GM23338 (cell line): ENCODE measurements around the gene GRIA1. TPM values are rescaled to one million over a fixed set of nuclear protein-coding genes. Genes with fewer than 3 reads are reported as not detected.

Experiments
- ATAC-seq: fragments of 200-7000 bp; cut with Tn5 transposase; 3 replicates; pipeline ENCODE4 v1.9.1; 2020
- DNase-seq: peaks from one replicate; pipeline ENCODE4 v3.0.0-alpha.2; 2015; ENCODE audit warnings: low spot score
- H2AFZ ChIP-seq: fragments of 200-600 bp; sonication (generic); 2 replicates; pipeline ENCODE4 v1.8.0; 2016; ENCODE audit warnings: antibody characterized with exemption, mild to moderate bottlenecking, moderate library complexity
- H3F3A ChIP-seq: fragments of 200-600 bp; sonication (generic); replicated peaks from 2 replicates; pipeline ENCODE4 v1.8.0; 2017; ENCODE audit warnings: antibody characterized with exemption, mixed run types, low read depth
- H3K27ac ChIP-seq: fragments of 200-600 bp; sonication (generic); 2 replicates; pipeline ENCODE4 v1.6.1; 2016; ENCODE audit warnings: low read depth
- H3K27me3 ChIP-seq: fragments of 200-600 bp; sonication (generic); 2 replicates; pipeline ENCODE4 v1.8.0; 2016; ENCODE audit warnings: mild to moderate bottlenecking, mixed run types, moderate library complexity; ENCODE audit not compliant: insufficient read depth
- H3K36me3 ChIP-seq: fragments of 200-600 bp; sonication (generic); 2 replicates; pipeline ENCODE4 v1.8.0; 2016; ENCODE audit warnings: mild to moderate bottlenecking; ENCODE audit not compliant: insufficient read depth
- H3K4me1 ChIP-seq: fragments of 200-600 bp; sonication (generic); 2 replicates; pipeline ENCODE4 v1.8.0; 2016; ENCODE audit warnings: mild to moderate bottlenecking, moderate library complexity; ENCODE audit not compliant: insufficient read depth
- H3K4me2 ChIP-seq: fragments of 200-600 bp; sonication (generic); 2 replicates; pipeline ENCODE4 v1.7.1; 2017; ENCODE audit warnings: mixed run types
- H3K4me3 ChIP-seq: fragments of 200-600 bp; sonication (generic); 2 replicates; pipeline ENCODE4 v1.6.1; 2016; ENCODE audit warnings: mixed run types
- H3K79me2 ChIP-seq: fragments of 200-600 bp; sonication (generic); replicated peaks from 2 replicates; pipeline ENCODE4 v1.8.0; 2017; ENCODE audit warnings: mild to moderate bottlenecking; ENCODE audit not compliant: insufficient read depth
- H3K9me2 ChIP-seq: fragments of 200-600 bp; sonication (generic); 2 replicates; pipeline ENCODE4 v1.8.0; 2017; ENCODE audit not compliant: insufficient read depth
- H4K20me1 ChIP-seq: fragments of 200-600 bp; sonication (generic); replicated peaks from 2 replicates; pipeline ENCODE4 v1.8.0; 2017; ENCODE audit warnings: mild to moderate bottlenecking; ENCODE audit not compliant: insufficient read depth
- H3K27ac Mint-ChIP-seq: 2 replicates; pipeline ENCODE4 v1.8.0; 2020; ENCODE audit warnings: inconsistent platforms, mild to moderate bottlenecking, moderate library complexity, mixed read lengths
- H3K27me3 Mint-ChIP-seq: 3 replicates; pipeline ENCODE4 v1.8.0; 2022; ENCODE audit warnings: low read depth, mild to moderate bottlenecking, moderate library complexity, mixed read lengths, inconsistent platforms; ENCODE audit not compliant: insufficient read depth, poor library complexity
- H3K36me3 Mint-ChIP-seq: 3 replicates; pipeline ENCODE4 v1.8.0; 2021; ENCODE audit warnings: low read depth, mild to moderate bottlenecking, inconsistent platforms, moderate library complexity, mixed read lengths
- H3K4me1 Mint-ChIP-seq: 3 replicates; pipeline ENCODE4 v1.8.0; 2020; ENCODE audit warnings: mild to moderate bottlenecking, inconsistent platforms, mixed read lengths
- H3K4me3 Mint-ChIP-seq: 3 replicates; pipeline ENCODE4 v1.8.0; 2021; ENCODE audit warnings: moderate library complexity, mild to moderate bottlenecking, inconsistent platforms, mixed read lengths
- H3K9me3 Mint-ChIP-seq: 3 replicates; pipeline ENCODE4 v1.8.0; 2020; ENCODE audit warnings: moderate library complexity, mild to moderate bottlenecking, inconsistent platforms, mixed read lengths
- CREB1 ChIP-seq: fragments of 250-450 bp; sonication (Bioruptor Pico); IDR thresholded peaks from 2 replicates; pipeline ENCODE4 v1.5.0; 2020; ENCODE audit warnings: low read depth, mild to moderate bottlenecking, moderate library complexity
- CTCF ChIP-seq, 2 experiments: fragments of 200-600 bp in 1 of 2; sonication (generic) in 1 of 2; conservative IDR thresholded peaks; 2 replicates each; pipeline versions ENCODE4 v1.5.1 to v1.6.1; 2016 to 2017; ENCODE audit warnings: antibody characterized with exemption in 2 of 2, low read depth in 2 of 2, mild to moderate bottlenecking in 2 of 2, moderate library complexity in 1 of 2
- EZH2 ChIP-seq: fragments of 200-600 bp; sonication (generic); IDR thresholded peaks from one replicate; pipeline ENCODE4 v1.8.0; 2017; ENCODE audit warnings: antibody characterized with exemption, mild to moderate bottlenecking, low read depth; ENCODE audit not compliant: unreplicated experiment
- JUNB ChIP-seq: IDR thresholded peaks from one replicate; pipeline ENCODE4 v1.6.1; 2016; ENCODE audit warnings: antibody characterized with exemption; ENCODE audit not compliant: unreplicated experiment
- NANOG ChIP-seq: IDR thresholded peaks from 2 replicates; pipeline ENCODE4 v1.6.1; 2016; ENCODE audit warnings: antibody characterized with exemption, borderline replicate concordance
- REST ChIP-seq: IDR thresholded peaks from one replicate; pipeline ENCODE4 v1.6.1; 2018; ENCODE audit warnings: antibody characterized with exemption; ENCODE audit not compliant: unreplicated experiment
- STAT1 ChIP-seq: IDR thresholded peaks from one replicate; pipeline ENCODE4 v1.6.1; 2016; ENCODE audit warnings: antibody characterized with exemption; ENCODE audit not compliant: unreplicated experiment
- ZNF114 ChIP-seq: fragments of 250-450 bp; sonication (Bioruptor Pico); IDR thresholded peaks from 2 replicates; pipeline ENCODE4 v1.5.0; 2020; ENCODE audit warnings: mild to moderate bottlenecking, moderate library complexity
- ZNF331 ChIP-seq: fragments of 250-450 bp; sonication (Bioruptor Pico); IDR thresholded peaks from 2 replicates; pipeline ENCODE4 v1.5.0; 2020; ENCODE audit warnings: low read depth, mild to moderate bottlenecking, moderate library complexity
- polyA plus RNA-seq: library from polyadenylated mRNA; unstranded; fragments of >200 nt; fragmentation: Nextera tagmentation; extraction: Ambion mirVana; gene quantifications from 2 replicates; pipeline ENCODE4 v1.2.1, GENCODE V29; 2016
- total RNA-seq: library from RNA; depleted of rRNA; stranded (reverse); fragments of >200 nt; shearing (Covaris generic); gene quantifications from 2 replicates; pipeline ENCODE4 v1.2.3, GENCODE V29; 2014

The GRIA1 gene
- total and polyA plus RNA-seq, 2 experiments from 2014 or later, result 1.0 to 1.7 TPM

GRCh38 chr5:153610009-153610408, 119.5 kb downstream of the GRIA1 start (continued):
- TF ChIP-seq REST, result no peak
- no peak for TF ChIP-seq ZNF331
- TF ChIP-seq EZH2, result no peak

GRCh38 chr5:153610811-153611210, 120.3 kb downstream of the GRIA1 start:
- Histone ChIP-seq H3K27me3 (no peaks in the 10 kb centered on the region), H3K27ac (no peak overlapping the region), H3K79me2 (no peaks in the 10 kb centered on the region), H3K9me2 (no peaks in the 10 kb centered on the region), H4K20me1 (no peaks in the 10 kb centered on the region), H3K4me2 (no peak overlapping the region), H3K36me3 (no peaks in the 10 kb centered on the region), H3K4me1 (no peaks in the 10 kb centered on the region), H3K4me3 (no peak overlapping the region), H3F3A (no peaks in the 10 kb centered on the region), H2AFZ (no peak overlapping the region)
- Mint-ChIP-seq H3K9me3 (no peaks in the 10 kb centered on the region), H3K27ac (no peak overlapping the region), H3K4me1 (peaks cover 7% of the 10 kb centered on the region), H3K36me3 (no peaks in the 10 kb centered on the region), H3K4me3 (no peak overlapping the region), H3K27me3 (no peaks in the 10 kb centered on the region)
- DNase-seq (no peak), ATAC-seq (no peak)
- TF ChIP-seq ZNF114 (CRISPR knock-in tag) (no peak), EZH2 (no peak), CREB1 (CRISPR knock-in tag) (no peak), ZNF331 (no peak), JUNB (no peak), STAT1 (no peak), CTCF (conservative IDR thresholded peaks at IDR 0.05; ENCODE audit: low read depth in 2 of 2) (no peak), NANOG (no peak), REST (no peak)
